ENCODE measurements around the gene ESPNL.
A peak's percentile ranks its signal among the peaks of the same experiment; 100 is the strongest.

- TF ChIP-seq CTCF (conservative IDR thresholded peaks at IDR 0.05; ENCODE audit: low read depth, low read length), result peak; percentile 17; the same call in 1 of the 2 replicates
- TF ChIP-seq POLR2A (IDR thresholded peaks at IDR 0.05; ENCODE audit: low read depth, low read length), result peak; percentile 51; the same call in 1 of the 2 replicates
- no peak for TF ChIP-seq RAD21 (IDR thresholded peaks at IDR 0.05; ENCODE audit: low read length)
- peak; percentile 36; the same call in 1 of the 2 replicates for TF ChIP-seq FOS (IDR thresholded peaks at IDR 0.05; ENCODE audit: low read depth, low read length)
- no peak for TF ChIP-seq RCOR1 (IDR thresholded peaks at IDR 0.05; ENCODE audit: insufficient replicate concordance, low read length)
- no peak for TF ChIP-seq BHLHE40 (IDR thresholded peaks at IDR 0.05; ENCODE audit: low read depth, low read length)
- TF ChIP-seq SMC3 (IDR thresholded peaks at IDR 0.05; ENCODE audit: low read depth, low read length), result no peak
These were observed 69.0 kb downstream of the ESPNL start for GRCh38 chr2:238169048-238169707.

All from IMR-90 (cell line).